ENCODE measurements around the gene AMN1.

Gene AMN1

DNA sequence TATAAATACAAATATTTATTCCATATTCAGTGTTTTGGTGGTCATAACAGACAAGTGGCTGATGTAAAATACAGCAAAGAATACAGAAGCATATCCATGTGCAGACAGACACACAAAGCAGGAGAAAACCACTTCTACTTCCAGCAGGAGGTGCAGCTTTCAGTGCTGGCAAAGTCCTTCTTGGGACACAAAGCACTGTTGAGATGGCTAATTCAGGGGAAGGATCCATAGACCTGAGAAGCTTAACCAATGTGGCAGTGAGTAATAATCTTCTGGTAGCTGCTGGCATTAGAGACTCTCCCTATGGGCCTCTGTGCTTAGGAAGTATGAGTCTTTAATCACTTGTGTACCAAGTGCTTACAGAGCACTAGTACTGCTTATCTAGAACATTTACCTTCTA, 26.8 kb downstream of the AMN1 start:
- TF ChIP-seq TAF1 (IDR thresholded peaks at IDR 0.05; ENCODE audit: borderline replicate concordance, insufficient read depth, low read length), result no peak

DNA sequence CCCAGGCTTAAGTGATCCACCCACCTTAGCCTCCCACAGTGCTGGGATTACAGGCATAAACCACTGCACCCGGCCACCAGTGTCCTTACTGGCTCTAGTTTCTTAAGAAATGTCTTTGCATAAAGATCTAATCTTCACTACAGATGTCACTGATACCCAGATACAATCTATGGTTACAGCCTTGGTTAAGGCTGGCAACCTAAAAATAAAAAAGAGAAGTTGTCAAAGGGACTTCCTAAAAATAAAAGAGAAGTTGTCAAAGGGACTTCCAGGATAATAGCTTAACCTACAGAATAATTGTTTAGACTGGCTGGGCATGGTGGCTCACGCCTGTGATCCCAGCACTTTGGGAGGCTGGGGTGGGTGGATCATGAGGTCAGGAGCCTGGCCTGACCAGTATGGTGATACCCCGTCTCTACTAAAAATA, 41.7 kb downstream of the AMN1 start:
- TF ChIP-seq SIN3A (IDR thresholded peaks at IDR 0.05; ENCODE audit: borderline replicate concordance, insufficient read depth, low read length), result no peak

DNA sequence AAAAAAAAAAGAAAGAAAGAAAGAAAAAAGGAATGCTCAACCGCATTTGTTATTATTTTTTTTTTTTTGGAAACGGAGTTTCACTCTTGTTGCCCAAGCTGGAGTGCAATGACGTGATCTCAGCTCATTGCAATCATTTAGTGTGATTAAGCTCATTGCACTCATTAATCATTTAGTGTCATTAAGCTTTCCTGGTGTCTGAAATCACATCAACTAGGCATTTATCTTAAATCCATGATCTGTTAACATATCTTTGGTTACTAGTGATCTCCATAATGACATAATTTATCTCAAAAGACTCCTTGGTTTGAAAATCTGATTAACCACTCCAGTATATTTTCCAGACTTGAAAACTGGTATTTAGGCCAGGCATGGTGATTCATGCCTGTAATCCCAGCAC, 43.0 kb downstream of the AMN1 start:
- no peak for TF ChIP-seq TAF1 (IDR thresholded peaks at IDR 0.05; ENCODE audit: borderline replicate concordance, insufficient read depth, low read length)
- TF ChIP-seq, protein P1, sequence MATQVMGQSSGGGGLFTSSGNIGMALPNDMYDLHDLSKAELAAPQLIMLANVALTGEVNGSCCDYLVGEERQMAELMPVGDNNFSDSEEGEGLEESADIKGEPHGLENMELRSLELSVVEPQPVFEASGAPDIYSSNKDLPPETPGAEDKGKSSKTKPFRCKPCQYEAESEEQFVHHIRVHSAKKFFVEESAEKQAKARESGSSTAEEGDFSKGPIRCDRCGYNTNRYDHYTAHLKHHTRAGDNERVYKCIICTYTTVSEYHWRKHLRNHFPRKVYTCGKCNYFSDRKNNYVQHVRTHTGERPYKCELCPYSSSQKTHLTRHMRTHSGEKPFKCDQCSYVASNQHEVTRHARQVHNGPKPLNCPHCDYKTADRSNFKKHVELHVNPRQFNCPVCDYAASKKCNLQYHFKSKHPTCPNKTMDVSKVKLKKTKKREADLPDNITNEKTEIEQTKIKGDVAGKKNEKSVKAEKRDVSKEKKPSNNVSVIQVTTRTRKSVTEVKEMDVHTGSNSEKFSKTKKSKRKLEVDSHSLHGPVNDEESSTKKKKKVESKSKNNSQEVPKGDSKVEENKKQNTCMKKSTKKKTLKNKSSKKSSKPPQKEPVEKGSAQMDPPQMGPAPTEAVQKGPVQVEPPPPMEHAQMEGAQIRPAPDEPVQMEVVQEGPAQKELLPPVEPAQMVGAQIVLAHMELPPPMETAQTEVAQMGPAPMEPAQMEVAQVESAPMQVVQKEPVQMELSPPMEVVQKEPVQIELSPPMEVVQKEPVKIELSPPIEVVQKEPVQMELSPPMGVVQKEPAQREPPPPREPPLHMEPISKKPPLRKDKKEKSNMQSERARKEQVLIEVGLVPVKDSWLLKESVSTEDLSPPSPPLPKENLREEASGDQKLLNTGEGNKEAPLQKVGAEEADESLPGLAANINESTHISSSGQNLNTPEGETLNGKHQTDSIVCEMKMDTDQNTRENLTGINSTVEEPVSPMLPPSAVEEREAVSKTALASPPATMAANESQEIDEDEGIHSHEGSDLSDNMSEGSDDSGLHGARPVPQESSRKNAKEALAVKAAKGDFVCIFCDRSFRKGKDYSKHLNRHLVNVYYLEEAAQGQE (IDR thresholded peaks at IDR 0.05; ENCODE audit: insufficient read depth in 1 of 2, low read depth in 2 of 2, low read length in 2 of 2), result no peak
- TF ChIP-seq FOXP2 (optimal IDR thresholded peaks at IDR 0.05; ENCODE audit: borderline replicate concordance, extremely low read depth, extremely low read length, insufficient read depth), result no peak
- no peak for TF ChIP-seq SIN3A (IDR thresholded peaks at IDR 0.05; ENCODE audit: borderline replicate concordance, insufficient read depth, low read length)
- no peak for TF ChIP-seq POLR2AphosphoS5 (IDR thresholded peaks at IDR 0.05; ENCODE audit: low read depth, low read length)

DNA sequence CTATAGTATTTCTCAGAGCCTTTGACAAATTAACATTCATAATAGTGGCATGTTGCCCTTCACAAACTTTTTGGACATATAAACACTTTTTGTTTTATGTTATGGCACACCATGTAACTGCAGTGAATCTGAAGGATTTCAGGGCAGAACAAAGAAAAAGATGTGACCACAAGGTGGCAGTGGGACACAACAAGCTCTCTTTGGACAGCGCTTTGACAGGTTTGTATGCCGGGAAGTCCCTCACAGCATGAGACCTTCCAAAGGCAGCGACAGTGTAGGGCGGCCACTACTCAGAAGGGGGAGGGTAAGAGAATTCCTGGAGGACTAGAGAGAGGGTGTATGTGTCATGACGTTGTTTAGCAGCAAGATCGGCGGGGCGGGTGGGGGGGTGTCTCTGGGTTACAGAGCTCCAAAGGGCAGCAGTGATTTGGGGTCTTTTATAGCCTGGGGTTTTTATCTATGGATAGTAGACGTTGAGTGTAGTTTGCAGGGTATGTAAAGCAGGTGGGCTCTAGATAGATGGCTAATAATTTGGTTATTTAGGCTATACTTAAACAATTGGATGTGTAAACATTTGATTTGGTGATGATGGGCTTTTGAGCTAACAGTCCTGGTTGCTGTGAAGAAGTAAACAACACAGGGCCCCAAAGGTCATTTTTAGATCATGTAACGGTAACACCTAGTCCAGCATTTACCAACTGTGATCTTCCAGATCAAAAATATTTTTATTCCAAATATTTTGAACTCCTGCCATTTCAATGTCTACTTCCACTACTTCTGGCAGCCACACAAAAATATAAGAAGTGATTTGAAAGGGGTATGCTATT, 46.5 kb downstream of the AMN1 start:
- TF ChIP-seq SIN3A (IDR thresholded peaks at IDR 0.05; ENCODE audit: borderline replicate concordance, insufficient read depth, low read length), result no peak
- TF ChIP-seq, protein P1 (IDR thresholded peaks at IDR 0.05; ENCODE audit: insufficient read depth in 1 of 2, low read depth in 2 of 2, low read length in 2 of 2), result peak in 1 of 2 experiments; percentile 68; a peak in 1 of 4 replicates
- TF ChIP-seq TAF1 (IDR thresholded peaks at IDR 0.05; ENCODE audit: borderline replicate concordance, insufficient read depth, low read length), result no peak
- no peak for TF ChIP-seq POLR2AphosphoS5 (IDR thresholded peaks at IDR 0.05; ENCODE audit: low read depth, low read length)
- no peak for TF ChIP-seq FOXP2 (optimal IDR thresholded peaks at IDR 0.05; ENCODE audit: borderline replicate concordance, extremely low read depth, extremely low read length, insufficient read depth)

DNA sequence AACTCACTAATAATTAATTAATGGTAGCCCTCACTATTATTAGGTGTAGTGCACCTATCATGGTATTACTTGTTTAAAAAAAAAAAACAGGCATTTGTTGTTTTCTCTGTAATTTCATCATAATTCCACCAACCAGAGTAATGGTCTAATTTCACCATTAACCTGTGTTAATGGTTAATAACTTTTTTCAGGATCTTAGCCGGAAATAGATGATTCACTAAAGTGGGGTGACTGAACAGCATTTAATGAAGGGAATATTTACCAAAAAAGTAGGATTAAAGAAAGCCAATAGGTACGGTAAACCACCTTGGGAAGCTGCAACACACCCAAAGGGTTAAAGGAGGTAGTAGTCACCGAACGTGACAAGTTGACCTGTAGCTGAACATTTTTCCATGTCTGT, 56.3 kb downstream of the AMN1 start:
- TF ChIP-seq, protein P1 (IDR thresholded peaks at IDR 0.05; ENCODE audit: insufficient read depth in 1 of 2, low read depth in 2 of 2, low read length in 2 of 2), result no peak
- TF ChIP-seq FOXP2 (optimal IDR thresholded peaks at IDR 0.05; ENCODE audit: borderline replicate concordance, extremely low read depth, extremely low read length, insufficient read depth) (no peak), SIN3A (IDR thresholded peaks at IDR 0.05; ENCODE audit: borderline replicate concordance, insufficient read depth, low read length) (no peak), POLR2AphosphoS5 (IDR thresholded peaks at IDR 0.05; ENCODE audit: low read depth, low read length) (no peak), TAF1 (IDR thresholded peaks at IDR 0.05; ENCODE audit: borderline replicate concordance, insufficient read depth, low read length) (no peak)

DNA sequence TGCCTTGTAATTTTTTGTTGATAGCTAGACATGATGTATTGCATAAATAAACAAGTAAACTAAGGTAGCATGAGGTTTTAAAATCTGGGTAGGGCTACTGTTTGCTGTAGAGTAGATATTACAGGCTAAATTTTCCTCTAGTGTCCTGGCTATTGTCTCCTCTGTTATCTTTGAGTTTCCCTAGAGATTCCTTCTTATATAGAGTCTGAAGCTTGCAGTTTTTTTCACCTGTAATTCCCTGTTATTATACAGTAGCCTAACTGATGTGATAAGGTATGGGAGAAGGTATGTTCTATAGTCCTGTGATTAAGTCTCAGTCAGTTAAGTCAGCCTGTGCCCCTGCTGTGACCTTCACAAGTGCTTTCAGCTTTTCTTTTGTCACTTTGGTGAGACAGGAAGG, 59.8 kb downstream of the AMN1 start:
- TF ChIP-seq SIN3A (IDR thresholded peaks at IDR 0.05; ENCODE audit: borderline replicate concordance, insufficient read depth, low read length), result no peak

DNA sequence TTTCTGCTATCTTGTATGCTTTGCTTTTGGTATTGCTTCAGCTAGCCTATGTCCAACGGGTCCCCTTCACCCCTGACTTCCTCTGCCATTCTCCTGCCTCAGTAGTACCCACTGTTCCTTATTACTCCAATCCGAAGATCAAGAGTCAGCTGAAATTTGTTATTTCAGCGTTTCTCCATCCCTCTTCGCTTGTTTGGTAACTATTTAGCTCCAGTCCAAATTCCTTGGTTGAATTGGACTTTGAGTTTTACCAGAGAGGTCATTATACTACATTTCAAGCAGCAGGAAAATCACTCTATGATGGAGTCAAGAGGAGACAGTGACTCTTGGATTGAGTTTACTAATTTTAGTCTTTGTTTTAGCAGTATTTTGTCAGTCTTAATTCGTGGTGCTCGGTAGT, 64.8 kb downstream of the AMN1 start:
- no peak for TF ChIP-seq POLR2AphosphoS5 (IDR thresholded peaks at IDR 0.05; ENCODE audit: low read depth, low read length)
- TF ChIP-seq, protein P1 (IDR thresholded peaks at IDR 0.05; ENCODE audit: insufficient read depth in 1 of 2, low read depth in 2 of 2, low read length in 2 of 2), result no peak
- no peak for TF ChIP-seq SIN3A (IDR thresholded peaks at IDR 0.05; ENCODE audit: borderline replicate concordance, insufficient read depth, low read length)
- TF ChIP-seq TAF1 (IDR thresholded peaks at IDR 0.05; ENCODE audit: borderline replicate concordance, insufficient read depth, low read length), result no peak
- no peak for TF ChIP-seq FOXP2 (optimal IDR thresholded peaks at IDR 0.05; ENCODE audit: borderline replicate concordance, extremely low read depth, extremely low read length, insufficient read depth)

Data from PFSK-1 (cell line).